Activated CD8-positive, alpha-beta memory T cell treated with anti-CD3 and anti-CD28 coated beads, Interleukin-2, amount 50 U/mL, for 24 hours (primary cell): ENCODE results near the gene LGALS1.

Source experiments
- DNase-seq: peaks from one replicate; pipeline ENCODE4 v3.0.0-alpha.2; 2020; ENCODE audit errors: extremely low read depth

LGALS1 gene

GRCh38 chr22:37674951-37675929, at the start of gene LGALS1:
Gene LGALS1, plus strand, starts transcription at chr22:37675636. Its CDS starts 67 bp downstream, at chr22:37675703.
- DNase-seq = no peak

GRCh38 chr22:37625737-37626136, 49.7 kb upstream of the LGALS1 start:
- DNase-seq = no peak

- DNase-seq = no peak
These were observed 49.3 kb upstream of the LGALS1 start for GRCh38 chr22:37626144-37626543.

- DNase-seq = no peak
These were observed 48.8 kb upstream of the LGALS1 start for GRCh38 chr22:37626556-37627075.

GRCh38 chr22:37627121-37627520, 48.3 kb upstream of the LGALS1 start:
- DNase-seq = no peak

GRCh38 chr22:37627545-37627944, 47.9 kb upstream of the LGALS1 start:
- no peak for DNase-seq

- no peak for DNase-seq
These were observed 46.6 kb upstream of the LGALS1 start for GRCh38 chr22:37628830-37629229.

- DNase-seq = no peak
These were observed 45.5 kb upstream of the LGALS1 start for GRCh38 chr22:37629928-37630327.

GRCh38 chr22:37630839-37631435, 44.5 kb upstream of the LGALS1 start:
- DNase-seq = no peak

- no peak for DNase-seq
These were observed 43.8 kb upstream of the LGALS1 start for GRCh38 chr22:37631448-37632173.

- no peak for DNase-seq
These were observed 43.0 kb upstream of the LGALS1 start for GRCh38 chr22:37632174-37633088.

GRCh38 chr22:37633089-37633624, 42.3 kb upstream of the LGALS1 start:
- no peak for DNase-seq

- DNase-seq = no peak
These were observed 41.6 kb upstream of the LGALS1 start for GRCh38 chr22:37633625-37634416.

GRCh38 chr22:37634417-37634924, 41.0 kb upstream of the LGALS1 start:
- no peak for DNase-seq

- no peak for DNase-seq
These were observed 40.3 kb upstream of the LGALS1 start for GRCh38 chr22:37635157-37635556.

GRCh38 chr22:37636186-37636948, 39.1 kb upstream of the LGALS1 start:
- no peak for DNase-seq

- DNase-seq = no peak
These were observed 38.5 kb upstream of the LGALS1 start for GRCh38 chr22:37636949-37637273.

- no peak for DNase-seq
These were observed 36.9 kb upstream of the LGALS1 start for GRCh38 chr22:37638391-37639069.
